Esophagus muscularis mucosa (tissue), 4 donors: ENCODE results near the gene CTIF. TPM values are rescaled to one million over a fixed set of nuclear protein-coding genes. Genes with fewer than 3 reads are reported as not detected.
"Not testable (repeated sequence)": the region's sequence is repeated elsewhere in the genome, so short reads cannot be mapped to it uniquely, and the experiment has no call there.

ENCODE experiments used
- DNase-seq: peaks from one replicate; pipeline ENCODE4 v3.0.0-alpha.2; 2017; ENCODE audit errors: extremely low spot score
- H3K27ac ChIP-seq, 4 donors: fragments of 200-600 bp; sonication (generic); replicated peaks in 1 of 4; 1 replicate in 3 of 4; 2 replicates in 1 of 4; pipeline ENCODE4 v1.5.1; 2016 to 2019; ENCODE audit warnings: mild to moderate bottlenecking in 1 of 4
- H3K27me3 ChIP-seq, 4 donors: fragments of 200-600 bp; sonication (generic); one replicate each; pipeline versions ENCODE4 v1.5.1 to v1.6.0; 2016 to 2019
- H3K36me3 ChIP-seq, 4 donors: fragments of 200-600 bp; sonication (generic); one replicate each; pipeline ENCODE4 v1.5.1; 2016 to 2019
- H3K4me1 ChIP-seq, 4 donors: fragments of 200-600 bp; sonication (generic); one replicate each; pipeline ENCODE4 v1.5.1; 2016 to 2019
- H3K4me3 ChIP-seq, 4 donors: fragments of 200-600 bp; sonication (generic); 1 replicate in 2 of 4; 2 replicates in 2 of 4; pipeline ENCODE4 v1.5.1; 2016 to 2019; ENCODE audit warnings: mild to moderate bottlenecking in 4 of 4, moderate library complexity in 1 of 4
- H3K9me3 ChIP-seq, 4 donors: fragments of 200-600 bp; sonication (generic); 1 replicate in 3 of 4; 2 replicates in 1 of 4; pipeline ENCODE4 v1.5.1; 2016 to 2019
- CTCF ChIP-seq, 3 experiments: fragments of 200-600 bp in 2 of 3; fragments of 450-650 bp in 1 of 3; sonication (generic) in 2 of 3; IDR thresholded peaks; one replicate each; pipeline ENCODE4 v1.5.1; 2017 to 2019; ENCODE audit warnings: antibody characterized with exemption in 3 of 3, mild to moderate bottlenecking in 2 of 3, moderate library complexity in 1 of 3
- EP300 ChIP-seq: sonication (generic); formaldehyde crosslinking; IDR thresholded peaks from one replicate; pipeline ENCODE4 v1.6.1; 2017; ENCODE audit warnings: antibody characterized with exemption
- POLR2A ChIP-seq: fragments of 450-650 bp; IDR thresholded peaks from one replicate; pipeline ENCODE4 v1.6.1; 2017; ENCODE audit warnings: antibody characterized with exemption, moderate library complexity, mild to moderate bottlenecking, low read depth
- POLR2AphosphoS5 ChIP-seq, 2 donors: sonication (generic); formaldehyde crosslinking; IDR thresholded peaks; one replicate each; pipeline ENCODE4 v1.6.1; 2017; ENCODE audit warnings: antibody characterized with exemption in 2 of 2
- WGBS: methylation state at CpG from one replicate; pipeline ENCODE4 v1.1.5; 2018; 5-methylcytosine and 5-hydroxymethylcytosine counted together
- intact Hi-C: fragments of 100-400 bp; cut with DNase I; formaldehyde crosslinking; loops from one replicate; pipeline ENCODE4 v1.15.1; 2023
- total RNA-seq, 4 donors: library from RNA; depleted of rRNA; stranded (reverse); fragments of >200 nt; gene quantifications; one replicate each; pipeline versions ENCODE4 v1.1.0 to v1.2.1, GENCODE V29; 2016

CTIF gene
- total RNA-seq, 4 donors from 2014 or later = 63.1 to 137 (median 87.7) TPM

GRCh38 chr18:48497863-48498262 is 41.0 kb upstream of the CTIF start:
- Histone ChIP-seq H3K9me3 (no peaks in the 10 kb centered on the region), H3K4me3 (no peak overlapping the region), H3K4me1 (peaks cover 0 to 10% (median 9%) of the 10 kb centered on the region in 4 donors), H3K27ac (no peak overlapping the region), H3K27me3 (no peaks in the 10 kb centered on the region), H3K36me3 (no peaks in the 10 kb centered on the region)
- TF ChIP-seq CTCF (IDR thresholded peaks at IDR 0.05) (no peak), POLR2AphosphoS5 (IDR thresholded peaks at IDR 0.05) (no peak), EP300 (no peak), POLR2A (no peak)
- DNase-seq = no peak
- intact Hi-C loops = no loop called here

GRCh38 chr18:48500517-48500916 is 38.3 kb upstream of the CTIF start:
- Histone ChIP-seq H3K4me1 (no peaks in the 10 kb centered on the region), H3K27me3 (no peaks in the 10 kb centered on the region)
- intact Hi-C loops = no loop called here

GRCh38 chr18:48502906-48503305 is 35.9 kb upstream of the CTIF start:
- Histone ChIP-seq H3K4me3 (no peak overlapping the region), H3K9me3 (peaks cover 0 to 21% (median 14%) of the 10 kb centered on the region in 4 donors), H3K27ac (no peak overlapping the region), H3K4me1 (no peaks in the 10 kb centered on the region), H3K36me3 (no peaks in the 10 kb centered on the region), H3K27me3 (no peaks in the 10 kb centered on the region)
- DNase-seq = no peak
- intact Hi-C loops = no loop called here
- no peak for TF ChIP-seq POLR2AphosphoS5 (IDR thresholded peaks at IDR 0.05)
- TF ChIP-seq CTCF (IDR thresholded peaks at IDR 0.05) = no peak
- TF ChIP-seq EP300 = no peak
- TF ChIP-seq POLR2A = no peak
- WGBS = 70% methylated on average over 4 of the region's 4 CpGs

More at GRCh38 chr18:48500517-48500916, 38.3 kb upstream of the CTIF start:
- TF ChIP-seq CTCF (IDR thresholded peaks at IDR 0.05) (no peak), EP300 (no peak), POLR2AphosphoS5 (IDR thresholded peaks at IDR 0.05) (no peak), POLR2A (no peak)
- Histone ChIP-seq H3K27ac (no peak overlapping the region), H3K4me3 (no peak overlapping the region), H3K9me3 (peaks cover 0 to 5% (median 0%) of the 10 kb centered on the region in 4 donors), H3K36me3 (no peaks in the 10 kb centered on the region)
- no peak for DNase-seq

GRCh38 chr18:48504819-48505218 is 34.0 kb upstream of the CTIF start:
- H3K9me3 ChIP-seq = peaks cover 0 to 21% (median 14%) of the 10 kb centered on the region in 4 donors
- no peaks in the 10 kb centered on the region for H3K4me1 ChIP-seq
- H3K27me3 ChIP-seq = no peaks in the 10 kb centered on the region
- intact Hi-C loops = no loop called here
- no peaks in the 10 kb centered on the region for H3K36me3 ChIP-seq
- no peak overlapping the region for H3K4me3 ChIP-seq
- no peak for TF ChIP-seq POLR2A
- DNase-seq = no peak
- no peak overlapping the region for H3K27ac ChIP-seq

GRCh38 chr18:48506983-48507568 is 31.8 kb upstream of the CTIF start:
- intact Hi-C loops, DNase-seq, H3K4me1 ChIP-seq, H3K27ac ChIP-seq, H3K36me3 ChIP-seq, H3K4me3 ChIP-seq, H3K27me3 ChIP-seq: not testable (repeated sequence)
- WGBS = 90% methylated on average over 1 of the region's 1 CpG
- H3K9me3 ChIP-seq = peaks cover 0 to 21% (median 14%) of the 10 kb centered on the region in 4 donors

GRCh38 chr18:48512498-48512897 is 26.3 kb upstream of the CTIF start:
- H3K9me3 ChIP-seq, H3K4me1 ChIP-seq, H3K36me3 ChIP-seq, H3K27me3 ChIP-seq, H3K27ac ChIP-seq, intact Hi-C loops, H3K4me3 ChIP-seq, DNase-seq: not testable (repeated sequence)
- 89% methylated on average over 4 of the region's 4 CpGs for WGBS
